RWPE2 (cell line): ENCODE results near the gene ST7.

Experiments
- ATAC-seq: fragments of 200-7000 bp; cut with Tn5 transposase; 3 replicates; pipeline ENCODE4 v1.9.1; 2021; ENCODE audit warnings: low read depth
- DNase-seq: peaks from one replicate; pipeline ENCODE4 v3.0.0-alpha.2; 2020; ENCODE audit warnings: low spot score
- H3K27ac ChIP-seq: fragments of 450-650 bp; 2 replicates; pipeline ENCODE4 v1.5.1; 2017; ENCODE audit warnings: mild to moderate bottlenecking; ENCODE audit not compliant: poor library complexity, severe bottlenecking
- H3K27me3 ChIP-seq: fragments of 250-450 bp; sonication (Bioruptor Pico); 2 replicates; pipeline ENCODE4 v1.5.1; 2021; ENCODE audit warnings: mild to moderate bottlenecking, moderate library complexity; ENCODE audit not compliant: insufficient read depth, poor library complexity, severe bottlenecking
- H3K36me3 ChIP-seq: fragments of 250-450 bp; sonication (Bioruptor Pico); 2 replicates; pipeline ENCODE4 v1.5.1; 2020; ENCODE audit warnings: low read depth, mild to moderate bottlenecking, moderate library complexity
- H3K4me1 ChIP-seq: fragments of 250-450 bp; sonication (Bioruptor Pico); 2 replicates; pipeline ENCODE4 v1.5.1; 2021; ENCODE audit warnings: mild to moderate bottlenecking, moderate library complexity; ENCODE audit not compliant: insufficient read depth, poor library complexity, severe bottlenecking
- H3K4me3 ChIP-seq: fragments of 250-450 bp; sonication (Bioruptor Pico); 2 replicates; pipeline ENCODE4 v1.5.1; 2021; ENCODE audit warnings: mild to moderate bottlenecking, moderate library complexity; ENCODE audit not compliant: severe bottlenecking
- H3K9me3 ChIP-seq: fragments of 250-450 bp; sonication (Bioruptor Pico); 2 replicates; pipeline ENCODE4 v1.5.1; 2021; ENCODE audit warnings: mild to moderate bottlenecking, moderate library complexity; ENCODE audit not compliant: severe bottlenecking
- CTCF ChIP-seq: fragments of 450-650 bp; IDR thresholded peaks from one replicate; pipeline ENCODE4 v1.5.1; 2017; ENCODE audit warnings: mild to moderate bottlenecking, moderate library complexity; ENCODE audit not compliant: poor library complexity, severe bottlenecking

The ST7 gene

GRCh38 chr7:117146059-117146458 is 192.8 kb downstream of the ST7 start:
- Histone ChIP-seq H3K4me3 (no peak overlapping the region), H3K27me3 (no peaks in the 10 kb centered on the region), H3K36me3 (no peaks in the 10 kb centered on the region), H3K27ac (no peak overlapping the region), H3K9me3 (no peaks in the 10 kb centered on the region), H3K4me1 (no peaks in the 10 kb centered on the region)
- DNase-seq, result no peak
- TF ChIP-seq CTCF, result no peak
- no peak for ATAC-seq

GRCh38 chr7:117146511-117146910 is 193.2 kb downstream of the ST7 start:
- TF ChIP-seq CTCF, result no peak
- Histone ChIP-seq H3K9me3 (no peaks in the 10 kb centered on the region), H3K4me1 (no peaks in the 10 kb centered on the region), H3K27ac (no peak overlapping the region), H3K36me3 (no peaks in the 10 kb centered on the region), H3K4me3 (no peak overlapping the region), H3K27me3 (no peaks in the 10 kb centered on the region)
- no peak for DNase-seq
- no peak for ATAC-seq

- Histone ChIP-seq H3K4me1 (no peaks in the 10 kb centered on the region), H3K27me3 (no peaks in the 10 kb centered on the region), H3K36me3 (no peaks in the 10 kb centered on the region), H3K27ac (no peak overlapping the region), H3K4me3 (no peak overlapping the region), H3K9me3 (no peaks in the 10 kb centered on the region)
- no peak for DNase-seq
- no peak for TF ChIP-seq CTCF
- no peak for ATAC-seq
Measured at GRCh38 chr7:117148971-117149370, 195.7 kb downstream of the ST7 start.

GRCh38 chr7:117149692-117150091 is 196.4 kb downstream of the ST7 start:
- Histone ChIP-seq H3K27me3 (no peaks in the 10 kb centered on the region), H3K27ac (no peak overlapping the region), H3K4me1 (no peaks in the 10 kb centered on the region), H3K36me3 (no peaks in the 10 kb centered on the region), H3K4me3 (no peak overlapping the region), H3K9me3 (no peaks in the 10 kb centered on the region)
- TF ChIP-seq CTCF, result no peak
- ATAC-seq (no peak), DNase-seq (no peak)

- Histone ChIP-seq H3K36me3 (no peaks in the 10 kb centered on the region), H3K9me3 (no peaks in the 10 kb centered on the region), H3K4me1 (peaks cover 2% of the 10 kb centered on the region), H3K27me3 (no peaks in the 10 kb centered on the region), H3K27ac (no peak overlapping the region), H3K4me3 (no peak overlapping the region)
- ATAC-seq (no peak), DNase-seq (no peak)
- TF ChIP-seq CTCF, result no peak
Measured at GRCh38 chr7:117152213-117153007, 199.1 kb downstream of the ST7 start.
